ENCODE results near the gene CEPT1. TPM values are rescaled to one million over a fixed set of nuclear protein-coding genes. Genes with fewer than 3 reads are reported as not detected.

Gene CEPT1
- total and polyA plus RNA-seq, 2 experiments from 2014 or later, result 28.7 to 35.8 TPM

- peaks cover 25% of the 10 kb centered on the region for H3K79me2 ChIP-seq (ENCODE audit: insufficient read depth)
- H3K4me2 ChIP-seq (ENCODE audit: unreplicated experiment), result no peak overlapping the region
- no peak overlapping the region for H2AFZ ChIP-seq
- in situ Hi-C loops (cut with MboI), result no loop called here
- H3K9ac ChIP-seq, result no peak overlapping the region
- H3K36me3 ChIP-seq (ENCODE audit: low read depth), result peaks cover 36% of the 10 kb centered on the region
- H3K9me3 ChIP-seq (ENCODE audit: low read depth), result no peaks in the 10 kb centered on the region
- H3F3A ChIP-seq (ENCODE audit: insufficient read depth), result peaks cover 9% of the 10 kb centered on the region; the same call in 1 of the 2 replicates
- H3K4me1 ChIP-seq (ENCODE audit: insufficient read depth), result peaks cover 11% of the 10 kb centered on the region
- DNase-seq, result no peak
- H3K27ac ChIP-seq, result no peak overlapping the region
- no peaks in the 10 kb centered on the region for H4K20me1 ChIP-seq (ENCODE audit: insufficient read depth)
- H3K4me3 ChIP-seq, result no peak overlapping the region
- H3K9me2 ChIP-seq (ENCODE audit: insufficient read depth), result no peaks in the 10 kb centered on the region
- WGBS, 2 experiments (ENCODE audit: low coverage in 1 of 2, low lambda C conversion rate in 2 of 2, missing lambda C conversion rate in 2 of 2), result 93 to 95% methylated on average over 1 of the region's 1 CpG
- H3K27me3 ChIP-seq (replicated peaks; ENCODE audit: insufficient read depth), result no peaks in the 10 kb centered on the region
- TF ChIP-seq EZH2 (IDR thresholded peaks at IDR 0.05; ENCODE audit: insufficient read depth, poor library complexity, severe bottlenecking) (no peak), EZH2phosphoT487 (IDR thresholded peaks at IDR 0.05; ENCODE audit: insufficient read depth, low read depth) (no peak)
These were observed 6.2 kb upstream of the CEPT1 start for GRCh38 chr1:111133866-111134265.

DNA sequence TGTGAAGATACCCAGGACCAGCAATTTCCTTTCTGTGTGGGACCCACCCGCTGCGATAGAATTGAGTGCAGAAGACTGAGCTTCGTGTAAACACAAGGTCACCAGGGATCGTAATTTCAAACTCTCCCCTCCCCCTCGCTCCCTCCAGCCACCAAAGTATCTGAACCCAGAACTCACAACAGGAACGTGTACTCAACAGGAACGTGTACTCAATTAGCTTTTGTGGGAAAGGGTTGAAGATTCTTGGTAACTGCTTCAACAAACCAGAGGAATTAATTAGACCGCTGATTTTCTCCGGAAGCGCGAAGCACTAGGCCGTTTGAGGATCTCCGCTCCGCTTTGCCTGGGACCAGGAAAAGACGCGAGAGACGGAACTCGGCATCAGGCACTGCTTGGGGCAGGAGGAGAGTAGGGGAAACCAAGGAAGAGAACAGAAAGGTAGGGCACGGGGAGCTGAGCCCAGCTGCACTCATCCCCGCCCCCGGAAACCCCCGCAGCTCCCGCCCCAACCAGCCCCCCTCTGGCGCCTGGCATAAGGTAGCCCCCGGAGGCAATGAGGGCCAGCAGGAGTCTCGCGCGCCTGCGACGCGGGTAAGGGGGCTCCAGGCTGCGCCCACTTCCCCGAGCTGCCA lies 583 bp upstream of the CEPT1 start:
- Histone ChIP-seq H3K4me1 (ENCODE audit: insufficient read depth) (peaks cover 30% of the 10 kb centered on the region), H3K79me2 (ENCODE audit: insufficient read depth) (peaks cover 71% of the 10 kb centered on the region), H3F3A (ENCODE audit: insufficient read depth) (peaks cover 19% of the 10 kb centered on the region; the same call in 1 of the 2 replicates), H3K4me2 (ENCODE audit: unreplicated experiment) (peak overlapping the region; percentile 98), H3K36me3 (ENCODE audit: low read depth) (peaks cover 20% of the 10 kb centered on the region), H3K27me3 (replicated peaks; ENCODE audit: insufficient read depth) (no peaks in the 10 kb centered on the region), H3K9me2 (ENCODE audit: insufficient read depth) (no peaks in the 10 kb centered on the region), H4K20me1 (ENCODE audit: insufficient read depth) (no peaks in the 10 kb centered on the region), H3K27ac (peak overlapping the region; percentile 79), H3K9me3 (ENCODE audit: low read depth) (no peaks in the 10 kb centered on the region), H2AFZ (peak overlapping the region; percentile 99), H3K9ac (peak overlapping the region; percentile 94), H3K4me3 (peak overlapping the region; percentile 90)
- in situ Hi-C loops (cut with MboI), result no loop called here
- 0 to 2% methylated on average over 29 to 33 of the region's 33 CpGs for WGBS, 2 experiments (ENCODE audit: low coverage in 1 of 2, low lambda C conversion rate in 2 of 2, missing lambda C conversion rate in 2 of 2)
- peak; percentile 77 for DNase-seq
- TF ChIP-seq EZH2 (IDR thresholded peaks at IDR 0.05; ENCODE audit: insufficient read depth, poor library complexity, severe bottlenecking) (no peak), EZH2phosphoT487 (IDR thresholded peaks at IDR 0.05; ENCODE audit: insufficient read depth, low read depth) (no peak)

DNA sequence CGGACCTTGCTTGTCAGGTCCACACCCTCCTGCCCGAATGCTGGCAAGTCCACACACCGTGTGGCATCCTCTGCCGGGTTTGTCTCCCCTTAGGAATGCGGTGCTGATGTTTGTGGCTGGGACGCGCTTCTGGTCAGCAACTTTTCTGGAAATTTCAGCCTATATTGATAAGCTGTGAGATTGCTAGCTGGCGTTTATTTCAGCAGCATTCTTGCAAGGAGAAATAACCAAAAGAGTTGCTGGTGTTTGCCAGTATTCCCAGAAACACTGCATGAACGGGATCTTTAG lies 601 bp downstream of the CEPT1 start:
- H3K4me1 ChIP-seq (ENCODE audit: insufficient read depth), result peaks cover 26% of the 10 kb centered on the region
- 0 to 2% methylated on average over 9 of the region's 9 CpGs for WGBS, 2 experiments (ENCODE audit: low coverage in 1 of 2, low lambda C conversion rate in 2 of 2, missing lambda C conversion rate in 2 of 2)

DNA sequence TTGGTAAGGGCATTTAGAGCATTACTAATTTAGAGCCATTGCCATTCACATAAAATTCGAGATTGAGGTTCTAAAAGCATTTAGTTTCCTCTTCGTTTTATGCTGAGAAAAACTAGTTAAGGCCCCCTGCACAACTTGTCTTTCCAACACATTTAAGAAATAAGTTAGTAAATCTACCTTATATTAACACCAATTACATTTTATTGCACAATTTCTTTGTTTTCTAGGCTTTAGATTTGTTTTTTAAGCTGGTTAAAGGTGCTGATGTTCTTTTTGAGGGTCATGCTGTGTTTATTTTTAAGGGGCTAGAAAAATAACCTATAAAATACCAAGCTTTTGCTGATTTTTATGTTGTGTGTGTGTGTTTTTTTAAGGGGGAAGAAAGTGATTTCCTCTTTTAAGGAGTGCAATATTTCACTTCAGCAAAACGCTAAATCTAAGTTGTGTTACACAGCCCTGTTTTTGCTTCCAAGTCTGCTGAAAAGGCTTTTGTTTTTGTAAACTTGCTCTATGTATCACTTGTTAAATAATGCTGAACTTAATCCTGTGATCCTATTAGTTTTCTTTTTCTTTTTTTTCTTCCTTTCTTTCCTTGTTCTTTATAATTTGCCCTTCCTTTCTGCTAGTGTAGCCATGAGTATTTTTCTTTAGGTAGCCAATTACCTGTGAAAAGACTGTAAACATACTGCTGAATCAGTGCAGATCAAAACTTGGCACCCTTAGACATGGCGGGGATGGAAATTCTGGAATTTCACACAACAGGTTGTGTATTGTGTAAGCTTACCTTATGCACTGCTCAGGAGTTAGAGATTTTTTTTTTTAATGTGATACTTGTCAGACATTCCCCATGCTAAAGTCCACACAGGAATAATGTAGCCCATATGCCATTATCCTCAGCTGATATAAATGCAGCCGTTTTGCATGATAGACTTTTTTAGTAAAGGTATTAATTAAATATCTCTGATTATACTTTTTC lies 1.5 kb downstream of the CEPT1 start:
- no peak for DNase-seq
- Histone ChIP-seq H3K36me3 (ENCODE audit: low read depth) (peaks cover 5% of the 10 kb centered on the region; the same call in 1 of the 2 replicates), H3K9me3 (ENCODE audit: low read depth) (no peaks in the 10 kb centered on the region), H3K79me2 (ENCODE audit: insufficient read depth) (peaks cover 92% of the 10 kb centered on the region), H4K20me1 (ENCODE audit: insufficient read depth) (no peaks in the 10 kb centered on the region), H3K9ac (peak overlapping the region; percentile 94), H3F3A (ENCODE audit: insufficient read depth) (peaks cover 10% of the 10 kb centered on the region; the same call in 1 of the 2 replicates), H3K4me2 (ENCODE audit: unreplicated experiment) (peak overlapping the region; percentile 98), H3K4me3 (peak overlapping the region; percentile 90), H3K4me1 (ENCODE audit: insufficient read depth) (peaks cover 31% of the 10 kb centered on the region), H3K27me3 (replicated peaks; ENCODE audit: insufficient read depth) (no peaks in the 10 kb centered on the region), H2AFZ (peak overlapping the region; percentile 99), H3K9me2 (ENCODE audit: insufficient read depth) (no peaks in the 10 kb centered on the region), H3K27ac (peak overlapping the region; percentile 79; the same call in 1 of the 2 replicates)
- WGBS, 2 experiments (ENCODE audit: low coverage in 1 of 2, low lambda C conversion rate in 2 of 2, missing lambda C conversion rate in 2 of 2), result 38 to 39% methylated on average over 5 of the region's 5 CpGs
- TF ChIP-seq EZH2 (IDR thresholded peaks at IDR 0.05; ENCODE audit: insufficient read depth, poor library complexity, severe bottlenecking), result no peak
- TF ChIP-seq EZH2phosphoT487 (IDR thresholded peaks at IDR 0.05; ENCODE audit: insufficient read depth, low read depth), result no peak
- in situ Hi-C loops (cut with MboI), result no loop called here

More for the DNA sequence above, 601 bp downstream of the CEPT1 start:
- Histone ChIP-seq H3K9ac (peak overlapping the region; percentile 94), H3K9me3 (ENCODE audit: low read depth) (no peaks in the 10 kb centered on the region), H3K79me2 (ENCODE audit: insufficient read depth) (peaks cover 83% of the 10 kb centered on the region), H3F3A (ENCODE audit: insufficient read depth) (peaks cover 11% of the 10 kb centered on the region; the same call in 1 of the 2 replicates), H3K27me3 (replicated peaks; ENCODE audit: insufficient read depth) (no peaks in the 10 kb centered on the region), H3K36me3 (ENCODE audit: low read depth) (peaks cover 13% of the 10 kb centered on the region), H3K9me2 (ENCODE audit: insufficient read depth) (no peaks in the 10 kb centered on the region), H2AFZ (peak overlapping the region; percentile 99), H3K27ac (peak overlapping the region; percentile 79), H3K4me3 (peak overlapping the region; percentile 90), H4K20me1 (ENCODE audit: insufficient read depth) (no peaks in the 10 kb centered on the region), H3K4me2 (ENCODE audit: unreplicated experiment) (peak overlapping the region; percentile 98)
- DNase-seq, result peak; percentile 90
- TF ChIP-seq EZH2 (IDR thresholded peaks at IDR 0.05; ENCODE audit: insufficient read depth, poor library complexity, severe bottlenecking) (no peak), EZH2phosphoT487 (IDR thresholded peaks at IDR 0.05; ENCODE audit: insufficient read depth, low read depth) (no peak)
- in situ Hi-C loops (cut with MboI), result no loop called here

Measured in GM23248 (cell line).